Ovary (tissue), 9 donors: ENCODE data around the gene SZRD1. TPM values are rescaled to one million over a fixed set of nuclear protein-coding genes. Genes with fewer than 3 reads are reported as not detected.

Experiments
- DNase-seq, 5 donors: peaks; one replicate each; pipeline ENCODE4 v3.0.0-alpha.2; 2019 to 2020
- H3K27ac ChIP-seq, 2 donors: fragments of 200-600 bp; one replicate each; pipeline versions ENCODE4 v1.5.1 to v1.8.0; 2019 to 2022
- H3K27me3 ChIP-seq: fragments of 200-600 bp; one replicate; pipeline ENCODE4 v1.8.0; 2022
- H3K36me3 ChIP-seq: fragments of 200-600 bp; sonication (generic); one replicate; pipeline ENCODE4 v1.5.1; 2019
- H3K4me1 ChIP-seq: one replicate; pipeline ENCODE4 v1.8.1; 2013; ENCODE audit warnings: mild to moderate bottlenecking, moderate library complexity; ENCODE audit not compliant: insufficient read depth
- H3K4me3 ChIP-seq: fragments of 200-600 bp; sonication (generic); one replicate; pipeline ENCODE4 v1.5.1; 2017
- H3K9me3 ChIP-seq, 2 donors: fragments of 200-600 bp in 1 of 2; sonication (generic) in 1 of 2; one replicate each; pipeline versions ENCODE4 v1.5.1 to v1.8.1; 2013 to 2019; ENCODE audit warnings: mild to moderate bottlenecking in 1 of 2, moderate library complexity in 1 of 2
- EP300 ChIP-seq: sonication (generic); formaldehyde crosslinking; IDR thresholded peaks from one replicate; pipeline ENCODE4 v1.6.1; 2017; ENCODE audit warnings: antibody characterized with exemption
- POLR2A ChIP-seq: fragments of 450-650 bp; IDR thresholded peaks from one replicate; pipeline ENCODE4 v1.6.1; 2017; ENCODE audit warnings: antibody characterized with exemption, mild to moderate bottlenecking, moderate library complexity
- WGBS, 3 donors: extraction: QIAGEN DNeasy Blood & Tissue Kit in 1 of 3; methylation state at CpG; one replicate each; pipeline versions ENCODE4 v1.1.5 to v1.1.7; 2013 to 2017; 5-methylcytosine and 5-hydroxymethylcytosine counted together
- intact Hi-C, 4 donors: fragments of 100-400 bp; cut with DNase I; formaldehyde crosslinking; loops; one replicate each; pipeline versions ENCODE4 v1.11.0 to v1.15.1; 2022 to 2023
- polyA plus RNA-seq, 2 donors: library from polyadenylated mRNA; stranded (reverse); fragments of 200-250 nt in 1 of 2; fragments of 350-450 nt in 1 of 2; fragmentation: Illumina TruSeq in 1 of 2; extraction: RNeasy Lipid Tissue Mini Kit (QIAGEN cat#74804) in 1 of 2; gene quantifications; one replicate each; pipeline ENCODE4 v1.2.3, GENCODE V29; 2013 to 2014
- total RNA-seq, 7 donors: library from RNA; depleted of rRNA in 2 of 7; stranded (reverse); fragments of >200 nt in 2 of 7; fragmentation: NEBNext Ultra II Directional in 3 of 7; extraction: Animal tissue kit (Norgen Biotek cat#: 25700) in 3 of 7; gene quantifications; one replicate each; pipeline versions ENCODE4 v1.1.0 to v1.2.4, GENCODE V29; 2016 to 2023
- TF ChIP-seq, protein P1 (sequence below), 3 donors: fragments of 450-650 bp in 2 of 3; fragments of 200-600 bp in 1 of 3; IDR thresholded peaks; one replicate each; pipeline versions ENCODE4 v1.5.1 to v1.8.0; 2016 to 2022; ENCODE audit warnings: antibody characterized with exemption in 3 of 3, mild to moderate bottlenecking in 1 of 3
- donor health status: DM: no; HTN: no; CAD: no; lungs with moderate emphysema.
- donor health status: DM: no; HTN: no; CAD: no.
- donor health status: Bipolar disorder and iron deficiency.
- donor health status: DM: yes; HTN: yes; CAD: no.
- donor health status: DM: no; HTN: no; CAD: no.
- donor health status: DM: yes; HTN: yes; CAD: no.

The SZRD1 gene
- total and polyA plus RNA-seq, 9 donors: 45.3 to 152 (median 120) TPM

GRCh38 chr1:16375521-16376340 lies 8.7 kb downstream of the SZRD1 start:
- Histone ChIP-seq H3K4me1 (peaks cover 31% of the 10 kb centered on the region), H3K27ac (peak overlapping the region in 1 of 2 donors; percentile 9), H3K9me3 (no peaks in the 10 kb centered on the region), H3K27me3 (no peaks in the 10 kb centered on the region), H3K36me3 (no peaks in the 10 kb centered on the region), H3K4me3 (no peak overlapping the region)
- no peak for DNase-seq
- WGBS, 3 donors: 5 to 26% (median 8%) methylated on average over 15 of the region's 15 CpGs
- intact Hi-C loops: no loop called here
- TF ChIP-seq, protein P1, sequence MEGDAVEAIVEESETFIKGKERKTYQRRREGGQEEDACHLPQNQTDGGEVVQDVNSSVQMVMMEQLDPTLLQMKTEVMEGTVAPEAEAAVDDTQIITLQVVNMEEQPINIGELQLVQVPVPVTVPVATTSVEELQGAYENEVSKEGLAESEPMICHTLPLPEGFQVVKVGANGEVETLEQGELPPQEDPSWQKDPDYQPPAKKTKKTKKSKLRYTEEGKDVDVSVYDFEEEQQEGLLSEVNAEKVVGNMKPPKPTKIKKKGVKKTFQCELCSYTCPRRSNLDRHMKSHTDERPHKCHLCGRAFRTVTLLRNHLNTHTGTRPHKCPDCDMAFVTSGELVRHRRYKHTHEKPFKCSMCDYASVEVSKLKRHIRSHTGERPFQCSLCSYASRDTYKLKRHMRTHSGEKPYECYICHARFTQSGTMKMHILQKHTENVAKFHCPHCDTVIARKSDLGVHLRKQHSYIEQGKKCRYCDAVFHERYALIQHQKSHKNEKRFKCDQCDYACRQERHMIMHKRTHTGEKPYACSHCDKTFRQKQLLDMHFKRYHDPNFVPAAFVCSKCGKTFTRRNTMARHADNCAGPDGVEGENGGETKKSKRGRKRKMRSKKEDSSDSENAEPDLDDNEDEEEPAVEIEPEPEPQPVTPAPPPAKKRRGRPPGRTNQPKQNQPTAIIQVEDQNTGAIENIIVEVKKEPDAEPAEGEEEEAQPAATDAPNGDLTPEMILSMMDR (IDR thresholded peaks at IDR 0.05): no peak
- TF ChIP-seq POLR2A (no peak), EP300 (no peak)

GRCh38 chr1:16376971-16377370 lies 9.9 kb downstream of the SZRD1 start:
- H3K27me3 ChIP-seq: no peaks in the 10 kb centered on the region
- no peaks in the 10 kb centered on the region for H3K9me3 ChIP-seq
- 60 to 69% (median 60%) methylated on average over 4 of the region's 4 CpGs for WGBS, 3 donors
- intact Hi-C loops: no loop called here
- peaks cover 29% of the 10 kb centered on the region for H3K4me1 ChIP-seq
- H3K4me3 ChIP-seq: no peak overlapping the region
- H3K36me3 ChIP-seq: no peaks in the 10 kb centered on the region
- H3K27ac ChIP-seq: no peak overlapping the region
- TF ChIP-seq, protein P1 (IDR thresholded peaks at IDR 0.05): no peak
- no peak for TF ChIP-seq POLR2A
- DNase-seq: no peak

GRCh38 chr1:16378443-16378842 lies 11.4 kb downstream of the SZRD1 start:
- H3K27ac ChIP-seq: no peak overlapping the region
- WGBS, 3 donors: 70 to 81% (median 76%) methylated on average over 7 of the region's 7 CpGs
- intact Hi-C loops: no loop called here
- H3K36me3 ChIP-seq: no peaks in the 10 kb centered on the region
- DNase-seq: no peak
- H3K27me3 ChIP-seq: no peaks in the 10 kb centered on the region
- TF ChIP-seq EP300 (no peak), POLR2A (no peak)
- TF ChIP-seq, protein P1 (IDR thresholded peaks at IDR 0.05): no peak
- H3K4me1 ChIP-seq: peaks cover 24% of the 10 kb centered on the region
- H3K4me3 ChIP-seq: no peak overlapping the region
- H3K9me3 ChIP-seq: no peaks in the 10 kb centered on the region

DNA sequence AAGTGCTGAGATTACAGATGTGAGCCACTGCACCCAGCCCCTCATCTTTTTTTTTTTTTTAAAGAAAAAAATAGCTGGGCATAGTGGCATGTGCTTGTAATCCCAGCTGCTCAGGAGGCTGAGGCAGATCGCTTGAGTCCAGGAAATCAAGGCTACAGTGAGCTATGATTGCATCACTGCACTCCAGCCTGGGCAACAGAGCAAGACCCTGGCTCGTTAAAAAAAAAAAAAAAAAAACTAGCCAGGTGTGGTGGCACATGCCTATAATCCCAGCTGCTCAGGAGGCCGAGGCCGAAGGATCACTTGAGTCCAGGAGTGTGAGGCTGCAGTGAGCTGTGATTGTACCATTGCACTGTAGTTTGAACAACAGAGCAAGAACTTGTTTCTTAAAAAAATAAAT lies 13.8 kb downstream of the SZRD1 start:
- Histone ChIP-seq H3K36me3 (no peaks in the 10 kb centered on the region), H3K4me1 (peaks cover 23% of the 10 kb centered on the region), H3K4me3 (no peak overlapping the region), H3K27me3 (no peaks in the 10 kb centered on the region), H3K9me3 (no peaks in the 10 kb centered on the region), H3K27ac (no peak overlapping the region)
- 82 to 88% (median 82%) methylated on average over 4 of the region's 4 CpGs for WGBS, 3 donors
- intact Hi-C loops: no loop called here
- DNase-seq: no peak
- TF ChIP-seq, protein P1 (IDR thresholded peaks at IDR 0.05): no peak
- no peak for TF ChIP-seq EP300
- TF ChIP-seq POLR2A: no peak
